ENCODE data around the gene IQGAP1.

Gene IQGAP1

DNA sequence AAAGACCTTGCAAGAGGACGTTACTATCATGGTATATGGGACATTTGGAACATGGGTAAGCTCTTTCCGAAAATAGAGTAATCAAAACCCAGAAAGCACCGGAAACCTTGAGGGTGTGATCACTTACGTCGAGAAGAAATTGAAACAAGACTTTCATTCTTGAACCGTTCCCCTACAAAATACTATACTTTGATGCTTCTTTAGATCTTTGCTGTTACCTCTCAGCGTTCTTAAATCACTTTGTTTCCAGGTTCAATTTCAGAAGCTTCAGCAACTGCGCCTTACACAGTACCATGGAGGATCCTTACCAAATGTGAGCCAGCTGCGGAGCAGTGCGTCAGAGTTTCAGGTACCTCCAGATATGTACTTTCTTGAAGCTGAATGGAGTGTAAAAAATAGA is 151.7 kb downstream of the IQGAP1 start:
- no peak for DNase-seq

DNA sequence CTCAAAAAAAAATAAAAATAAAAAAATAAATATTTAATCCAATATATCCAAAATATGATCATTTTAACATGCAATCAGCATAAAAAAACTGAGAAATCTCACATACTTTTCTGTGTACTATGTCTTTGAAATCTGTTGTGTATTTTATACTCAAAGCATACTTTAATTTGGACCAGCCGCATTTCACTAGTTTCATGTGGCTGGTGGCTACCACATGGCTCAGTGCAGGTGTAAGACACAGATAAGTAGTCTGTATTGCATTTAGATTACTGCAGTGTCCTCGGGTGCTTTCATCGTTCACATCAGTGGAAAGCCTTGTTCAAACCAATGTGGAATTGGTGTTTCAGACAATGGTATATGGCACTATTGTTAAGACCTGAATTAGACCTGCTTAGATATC is 152.7 kb downstream of the IQGAP1 start:
- DNase-seq = no peak

DNA sequence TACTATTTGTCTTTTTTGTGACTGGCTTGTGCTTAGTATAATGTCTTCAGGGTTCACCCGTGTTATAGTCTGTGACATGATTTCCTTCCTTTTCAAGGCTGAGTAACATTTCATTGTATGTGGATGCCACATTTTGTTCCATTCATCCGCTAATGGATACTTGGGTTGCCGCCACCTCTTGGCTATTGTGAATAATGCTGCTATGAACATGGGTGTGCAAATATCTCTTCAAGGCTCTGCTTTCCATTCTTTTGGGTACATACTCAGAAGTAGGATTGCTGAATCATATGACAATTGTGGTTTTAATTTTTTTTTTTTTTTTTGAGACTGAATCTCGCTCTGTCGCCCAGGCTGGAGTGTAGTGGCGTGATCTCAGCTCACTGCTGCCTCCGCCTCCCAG is 157.1 kb downstream of the IQGAP1 start:
- no peak for DNase-seq

DNA sequence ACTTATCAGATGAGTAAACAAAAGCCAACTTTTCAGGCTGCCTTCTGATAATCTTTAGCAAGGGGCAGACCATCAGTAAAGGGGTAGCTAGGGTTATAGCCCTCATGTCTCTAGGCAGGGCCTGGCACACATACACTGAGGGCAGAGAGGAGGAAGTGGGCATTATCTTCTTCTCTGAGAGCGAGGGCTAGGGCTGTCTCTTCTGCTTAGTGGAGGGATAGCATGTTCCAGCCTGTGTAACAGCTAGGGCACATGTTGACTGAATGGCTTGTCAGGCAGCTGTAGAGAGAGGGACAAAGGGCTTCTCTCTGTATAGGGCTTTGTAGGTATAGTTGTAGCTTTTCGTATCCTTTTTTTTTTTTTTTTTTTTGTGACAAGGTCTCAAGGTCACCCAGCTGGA is 159.5 kb downstream of the IQGAP1 start:
- DNase-seq = no peak

DNA sequence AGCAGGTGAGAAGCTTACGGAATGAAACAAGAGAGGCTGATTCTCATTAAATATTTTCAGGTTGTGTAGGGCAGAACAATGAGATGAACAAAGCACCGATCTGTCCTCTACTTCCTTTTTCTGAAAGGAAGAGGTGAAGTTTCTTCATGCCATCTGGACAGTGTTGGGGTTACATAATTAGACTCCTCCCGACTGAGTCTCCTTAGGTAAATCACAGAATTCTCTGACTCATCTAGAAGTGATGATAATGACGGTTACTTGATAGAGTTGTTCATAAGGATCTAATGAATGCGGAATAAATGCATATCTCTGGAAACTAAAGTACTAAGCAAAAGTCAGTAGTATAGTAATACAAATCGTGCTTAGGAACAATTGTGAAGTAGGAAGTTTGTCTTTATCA is 162.9 kb downstream of the IQGAP1 start:
- no peak for DNase-seq
